ENCODE measurements around the gene VSIR. TPM values are rescaled to one million over a fixed set of nuclear protein-coding genes. Genes with fewer than 3 reads are reported as not detected.

Gene VSIR
- total RNA-seq, 1 experiment from 2014 or later = 18.5 TPM

DNA sequence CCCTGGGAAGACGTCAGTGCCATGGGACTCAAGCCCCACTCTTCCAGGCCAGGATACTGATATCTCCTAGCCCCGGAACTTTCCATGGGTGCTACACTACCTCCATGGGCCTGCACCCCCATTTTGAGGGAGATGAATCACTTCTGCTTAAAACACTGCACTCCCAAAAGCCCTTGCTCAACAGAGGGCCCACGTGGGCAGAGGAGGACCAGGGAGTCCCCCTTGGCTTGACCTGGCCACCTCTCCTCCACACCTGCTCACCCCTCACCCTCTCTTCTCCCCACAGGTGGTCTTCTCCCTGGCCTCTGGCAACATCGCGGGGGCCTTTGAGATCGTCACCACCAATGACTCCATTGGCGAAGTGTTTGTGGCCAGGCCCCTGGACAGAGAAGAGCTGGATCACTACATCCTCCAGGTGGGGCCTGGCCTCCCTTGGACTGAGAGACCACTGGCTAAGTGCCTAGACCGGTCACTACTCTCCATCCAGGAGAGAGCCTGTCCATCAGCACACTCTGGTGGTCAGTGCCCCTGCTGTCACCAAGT is 33.9 kb downstream of the VSIR start:
- CTCF ChIA-PET = no interaction called here
- BruUV-seq (replicated peaks) = no TSS peak

DNA sequence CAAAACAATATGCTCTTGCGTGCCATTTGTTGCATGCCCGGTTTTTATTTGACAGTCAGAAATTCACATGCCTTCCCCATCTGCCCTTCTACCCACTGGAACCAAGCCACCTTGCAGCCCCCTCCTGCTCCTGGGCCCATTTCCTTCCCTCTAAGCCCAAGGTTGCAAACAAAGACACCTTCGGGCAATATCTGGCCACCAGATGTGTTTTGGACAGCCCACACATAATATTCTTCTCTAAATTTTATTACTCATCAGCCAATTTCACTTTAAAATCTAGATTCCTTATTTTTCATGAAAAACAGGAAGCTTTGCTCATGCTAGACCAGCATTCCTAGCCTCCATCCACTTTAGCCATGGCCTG is 35.5 kb downstream of the VSIR start:
- ATAC-seq = no peak
- H3K27ac ChIP-seq (ENCODE audit: low read depth, low read length) = no peak overlapping the region
- H3K9ac ChIP-seq (ENCODE audit: low read length) = no peak overlapping the region
- H3K27me3 ChIP-seq (ENCODE audit: insufficient read depth, low read length) = no peaks in the 10 kb centered on the region
- peaks cover 12 to 23% of the 10 kb centered on the region in 2 experiments; a peak in 3 of 4 replicates for H3K4me1 ChIP-seq (ENCODE audit: control insufficient read depth in 1 of 2, insufficient read depth in 2 of 2, low read length in 2 of 2)
- no peaks in the 10 kb centered on the region for H3K9me3 ChIP-seq (ENCODE audit: control insufficient read depth in 1 of 2, insufficient read depth in 1 of 2, low read depth in 1 of 2, low read length in 2 of 2)
- no peaks in the 10 kb centered on the region for H3K79me2 ChIP-seq (ENCODE audit: insufficient read depth, low read length)
- intact Hi-C loops (cut with micrococcal nuclease) = no loop called here
- RAD21 ChIA-PET (ENCODE audit: low non-redundant PET in 1 of 2, low total read pairs in 2 of 2, uncharacterized antibody in 2 of 2, unreplicated experiment in 2 of 2) = no interaction called here
- H4K20me1 ChIP-seq (ENCODE audit: insufficient read depth) = no peaks in the 10 kb centered on the region
- BruUV-seq (replicated peaks) = no TSS peak
- no peaks in the 10 kb centered on the region for H3K9me2 ChIP-seq (ENCODE audit: insufficient read depth)
- CTCF ChIA-PET = no interaction called here
- no peaks in the 10 kb centered on the region for H3K36me3 ChIP-seq (ENCODE audit: control insufficient read depth in 1 of 2, insufficient read depth in 2 of 2, low read length in 2 of 2)
- no peak overlapping the region for H3K4me3 ChIP-seq (replicated peaks in 1 of 2; ENCODE audit: low read depth in 1 of 2, low read length in 2 of 2)
- no peak overlapping the region for H3K4me2 ChIP-seq (ENCODE audit: low read length)
- no peak for TF ChIP-seq SIN3A (IDR thresholded peaks at IDR 0.05; ENCODE audit: low read depth)
- TF ChIP-seq SP1 (IDR thresholded peaks at IDR 0.05; ENCODE audit: low read depth) = no peak
- TF ChIP-seq FOSL1 (IDR thresholded peaks at IDR 0.05; ENCODE audit: low read depth) = no peak
- TF ChIP-seq CEBPB (IDR thresholded peaks at IDR 0.05; ENCODE audit: low read depth) = no peak
- no peak for TF ChIP-seq RAD21 (IDR thresholded peaks at IDR 0.05; ENCODE audit: low read depth)
- H2AFZ ChIP-seq (ENCODE audit: low read depth, low read length, poor library complexity, severe bottlenecking) = no peak overlapping the region
- no peak for DNase-seq (ENCODE audit: low read depth, low spot score)
- POLR2A ChIA-PET = no interaction called here

More for the DNA sequence above, 33.9 kb downstream of the VSIR start:
- intact Hi-C loops (cut with micrococcal nuclease) = no loop called here
- ChIA-PET RAD21 (ENCODE audit: low non-redundant PET in 1 of 2, low total read pairs in 2 of 2, uncharacterized antibody in 2 of 2, unreplicated experiment in 2 of 2) (no interaction called here), POLR2A (no interaction called here)
- Histone ChIP-seq H2AFZ (ENCODE audit: low read depth, low read length, poor library complexity, severe bottlenecking) (no peak overlapping the region), H3K79me2 (ENCODE audit: insufficient read depth, low read length) (no peaks in the 10 kb centered on the region), H3K4me3 (replicated peaks in 1 of 2; ENCODE audit: low read depth in 1 of 2, low read length in 2 of 2) (no peak overlapping the region), H3K27ac (ENCODE audit: low read depth, low read length) (no peak overlapping the region), H3K9ac (ENCODE audit: low read length) (no peak overlapping the region), H3K36me3 (ENCODE audit: control insufficient read depth in 1 of 2, insufficient read depth in 2 of 2, low read length in 2 of 2) (no peaks in the 10 kb centered on the region), H4K20me1 (ENCODE audit: insufficient read depth) (no peaks in the 10 kb centered on the region), H3K9me2 (ENCODE audit: insufficient read depth) (no peaks in the 10 kb centered on the region), H3K27me3 (ENCODE audit: insufficient read depth, low read length) (no peaks in the 10 kb centered on the region), H3K4me1 (ENCODE audit: control insufficient read depth in 1 of 2, insufficient read depth in 2 of 2, low read length in 2 of 2) (peaks cover 12 to 33% of the 10 kb centered on the region in 2 experiments; a peak in 3 of 4 replicates), H3K9me3 (ENCODE audit: control insufficient read depth in 1 of 2, insufficient read depth in 1 of 2, low read depth in 1 of 2, low read length in 2 of 2) (no peaks in the 10 kb centered on the region), H3K4me2 (ENCODE audit: low read length) (no peak overlapping the region)
- ATAC-seq = no peak
- TF ChIP-seq, protein P1, sequence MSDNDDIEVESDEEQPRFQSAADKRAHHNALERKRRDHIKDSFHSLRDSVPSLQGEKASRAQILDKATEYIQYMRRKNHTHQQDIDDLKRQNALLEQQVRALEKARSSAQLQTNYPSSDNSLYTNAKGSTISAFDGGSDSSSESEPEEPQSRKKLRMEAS (IDR thresholded peaks at IDR 0.05) = no peak
- TF ChIP-seq EGR1 (IDR thresholded peaks at IDR 0.05; ENCODE audit: low read depth) (no peak), ZFX (IDR thresholded peaks at IDR 0.05) (no peak), EZH2 (IDR thresholded peaks at IDR 0.05) (no peak), TCF7L2 (IDR thresholded peaks at IDR 0.05; ENCODE audit: borderline replicate concordance, extremely low read depth, insufficient read depth, insufficient read length) (no peak), FOSL1 (IDR thresholded peaks at IDR 0.05; ENCODE audit: low read depth) (no peak), JUND (IDR thresholded peaks at IDR 0.05) (no peak), YY1 (IDR thresholded peaks at IDR 0.05; ENCODE audit: extremely low read depth, insufficient replicate concordance, low read depth, low read length) (no peak), ELF1 (IDR thresholded peaks at IDR 0.05; ENCODE audit: borderline replicate concordance, low read depth) (no peak), CBX3 (IDR thresholded peaks at IDR 0.05; ENCODE audit: low read depth) (no peak), CEBPB (IDR thresholded peaks at IDR 0.05; ENCODE audit: low read depth) (no peak), POLR2AphosphoS5 (IDR thresholded peaks at IDR 0.05; ENCODE audit: low read depth, low read length) (no peak)
- TF ChIP-seq, protein P2, sequence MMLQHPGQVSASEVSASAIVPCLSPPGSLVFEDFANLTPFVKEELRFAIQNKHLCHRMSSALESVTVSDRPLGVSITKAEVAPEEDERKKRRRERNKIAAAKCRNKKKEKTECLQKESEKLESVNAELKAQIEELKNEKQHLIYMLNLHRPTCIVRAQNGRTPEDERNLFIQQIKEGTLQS (IDR thresholded peaks at IDR 0.05) = no peak
- DNase-seq (ENCODE audit: low read depth, low spot score) = no peak

Data from HCT116 (cell line).